ENCODE data around the gene COL4A5. TPM values are rescaled to one million over a fixed set of nuclear protein-coding genes. Genes with fewer than 3 reads are reported as not detected.
A peak's percentile ranks its signal among the peaks of the same experiment; 100 is the strongest.

Gene COL4A5
- total RNA-seq, 4 donors from 2014 or later = 43.2 to 338 (median 127) TPM

DNA sequence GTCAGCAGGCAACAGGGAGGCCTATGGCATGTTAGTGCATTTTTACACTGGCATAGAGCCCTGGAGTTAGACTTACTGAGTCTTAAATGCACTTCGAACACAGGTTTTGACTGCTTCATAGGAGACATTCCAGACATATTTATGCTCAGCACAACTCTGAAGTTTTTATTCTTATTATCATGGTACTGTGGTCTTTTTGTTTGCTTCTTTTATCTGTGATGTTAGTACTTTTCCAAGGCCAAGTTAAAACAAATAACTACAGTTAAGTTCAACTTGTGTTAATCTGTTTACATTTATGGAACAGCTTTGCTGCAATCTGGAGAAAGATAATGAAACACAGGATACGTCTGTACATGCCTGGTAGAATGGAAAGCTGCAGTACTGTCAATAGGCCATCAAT is 76.5 kb downstream of the COL4A5 start:
- no peaks in the 10 kb centered on the region for H3K9me3 ChIP-seq
- H3K27me3 ChIP-seq = no peaks in the 10 kb centered on the region
- DNase-seq = no peak
- H3K4me3 ChIP-seq = no peak overlapping the region
- intact Hi-C loops (cut with DNase I; ENCODE audit: low total_unique reads) = no loop called here
- TF ChIP-seq POLR2A (IDR thresholded peaks at IDR 0.05) (no peak), CTCF (IDR thresholded peaks at IDR 0.05) (no peak)
- H3K27ac ChIP-seq = no peak overlapping the region
- no peaks in the 10 kb centered on the region for H3K4me1 ChIP-seq
- no peaks in the 10 kb centered on the region for H3K36me3 ChIP-seq

- TF ChIP-seq POLR2A (IDR thresholded peaks at IDR 0.05) (no peak), CTCF (IDR thresholded peaks at IDR 0.05) (no peak)
- no peaks in the 10 kb centered on the region for H3K36me3 ChIP-seq
- no peak for DNase-seq
- no peak overlapping the region for H3K4me3 ChIP-seq
- no peak overlapping the region for H3K27ac ChIP-seq
- H3K4me1 ChIP-seq = no peaks in the 10 kb centered on the region
- no peaks in the 10 kb centered on the region for H3K9me3 ChIP-seq
- intact Hi-C loops (cut with DNase I; ENCODE audit: low total_unique reads) = no loop called here
- no peaks in the 10 kb centered on the region for H3K27me3 ChIP-seq
Measured at GRCh38 chrX:108527724-108528123, 88.1 kb downstream of the COL4A5 start.

- Histone ChIP-seq H3K27ac (no peak overlapping the region), H3K4me1 (no peaks in the 10 kb centered on the region), H3K27me3 (no peaks in the 10 kb centered on the region), H3K9me3 (no peaks in the 10 kb centered on the region), H3K4me3 (no peak overlapping the region), H3K36me3 (no peaks in the 10 kb centered on the region)
- no peak for TF ChIP-seq POLR2A (IDR thresholded peaks at IDR 0.05)
- TF ChIP-seq CTCF (IDR thresholded peaks at IDR 0.05) = peak; percentile 43 to 66 (median 48)
- intact Hi-C loops (cut with DNase I; ENCODE audit: low total_unique reads) = no loop called here
- no peak for DNase-seq
Measured at GRCh38 chrX:108537005-108537404, 97.4 kb downstream of the COL4A5 start.

GRCh38 chrX:108541286-108541685 is 101.6 kb downstream of the COL4A5 start:
- TF ChIP-seq POLR2A (IDR thresholded peaks at IDR 0.05) (no peak), CTCF (IDR thresholded peaks at IDR 0.05) (no peak)
- DNase-seq = no peak
- intact Hi-C loops (cut with DNase I; ENCODE audit: low total_unique reads) = no loop called here

DNA sequence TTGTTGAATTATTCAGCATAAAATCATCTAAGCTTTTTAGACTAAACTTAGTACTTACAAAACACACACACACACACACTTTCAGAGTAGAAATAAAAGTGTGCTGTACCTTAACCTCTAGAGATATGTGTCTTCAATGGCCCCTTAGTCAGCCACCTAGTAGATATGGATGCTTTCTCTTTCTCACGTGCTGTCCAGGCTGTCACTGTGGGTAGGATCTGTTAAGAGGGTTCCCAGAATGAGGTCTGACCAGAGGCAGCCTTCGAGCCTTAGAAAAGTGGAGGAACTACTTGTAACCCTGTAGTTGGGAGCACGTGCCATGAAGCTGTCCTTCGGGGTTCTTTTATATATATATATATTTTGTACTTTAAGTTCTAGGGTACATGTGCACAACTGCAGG is 117.9 kb downstream of the COL4A5 start:
- H3K36me3 ChIP-seq = no peaks in the 10 kb centered on the region
- TF ChIP-seq CTCF (IDR thresholded peaks at IDR 0.05) = no peak
- TF ChIP-seq POLR2A (IDR thresholded peaks at IDR 0.05) = no peak
- H3K27me3 ChIP-seq = no peaks in the 10 kb centered on the region
- H3K4me3 ChIP-seq = no peak overlapping the region
- no peak for DNase-seq
- no peaks in the 10 kb centered on the region for H3K4me1 ChIP-seq
- intact Hi-C loops (cut with DNase I; ENCODE audit: low total_unique reads) = no loop called here
- no peaks in the 10 kb centered on the region for H3K9me3 ChIP-seq
- no peak overlapping the region for H3K27ac ChIP-seq

More at GRCh38 chrX:108541286-108541685, 101.6 kb downstream of the COL4A5 start:
- Histone ChIP-seq H3K36me3 (no peaks in the 10 kb centered on the region), H3K4me3 (no peak overlapping the region), H3K9me3 (no peaks in the 10 kb centered on the region), H3K27ac (no peak overlapping the region), H3K27me3 (no peaks in the 10 kb centered on the region), H3K4me1 (no peaks in the 10 kb centered on the region)
